Measurements from ENCODE around the gene RPS4Y2.

The RPS4Y2 gene

DNA sequence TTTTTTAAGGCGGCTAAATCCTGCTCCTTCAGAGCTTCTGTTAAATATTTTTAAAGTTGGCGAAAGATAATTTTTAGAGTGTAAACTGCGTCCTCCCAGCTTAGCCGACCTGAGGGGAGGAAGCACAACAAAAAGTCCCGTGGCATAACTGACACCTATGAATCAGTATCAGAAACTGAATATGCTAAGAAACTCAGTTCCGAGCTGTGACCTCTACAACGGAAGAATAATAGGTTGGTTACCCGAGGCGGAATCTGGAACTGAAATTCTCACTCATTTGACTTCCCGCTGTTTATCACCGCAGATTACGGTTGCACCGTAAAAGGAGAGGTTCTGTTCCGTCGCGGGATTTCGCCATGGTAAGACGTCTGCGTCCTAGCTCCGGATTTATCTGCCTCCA lies at the start of gene RPS4Y2:
TSS of gene RPS4Y2 (plus strand) at position 301 of the 400 bp plus-strand sequence. CDS start at position 357, 56 bp downstream.
- DNase-seq, result no peak

GRCh38 chrY:20714391-20714790 lies 41.5 kb upstream of the RPS4Y2 start:
- DNase-seq, result no peak

DNA sequence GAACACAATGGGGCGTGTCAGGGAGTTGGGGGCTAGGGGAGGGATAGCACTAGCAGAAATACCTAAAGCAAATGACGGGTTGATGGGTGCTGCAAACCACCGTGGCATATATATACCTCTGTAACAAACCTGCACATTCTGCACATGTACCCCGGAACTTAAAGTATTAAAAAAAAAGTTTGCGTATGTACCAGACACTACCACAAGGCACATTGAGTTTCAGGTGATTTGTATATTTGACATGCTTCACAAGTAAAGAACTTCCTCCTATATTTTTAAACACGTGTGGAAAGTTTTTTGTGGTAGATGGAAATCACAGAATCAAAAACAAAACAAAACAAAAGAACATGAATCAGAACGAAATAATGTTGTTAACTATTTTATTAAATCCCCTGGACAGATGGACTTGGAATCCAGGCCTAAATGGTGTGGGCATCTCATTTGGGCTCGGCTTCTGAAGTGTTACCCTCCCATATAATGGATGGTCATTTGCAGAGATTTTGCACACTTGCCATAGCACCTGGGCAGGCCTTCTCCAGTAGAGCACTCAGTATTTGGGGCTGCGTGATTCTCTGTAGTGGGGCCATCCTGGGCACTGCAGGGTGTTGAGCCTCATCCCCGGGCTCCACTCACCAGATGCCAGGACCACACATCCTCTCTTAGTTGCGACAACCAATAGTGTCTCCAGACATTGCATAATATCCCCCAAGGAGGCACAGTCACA lies 29.6 kb upstream of the RPS4Y2 start:
- DNase-seq, result no peak

DNA sequence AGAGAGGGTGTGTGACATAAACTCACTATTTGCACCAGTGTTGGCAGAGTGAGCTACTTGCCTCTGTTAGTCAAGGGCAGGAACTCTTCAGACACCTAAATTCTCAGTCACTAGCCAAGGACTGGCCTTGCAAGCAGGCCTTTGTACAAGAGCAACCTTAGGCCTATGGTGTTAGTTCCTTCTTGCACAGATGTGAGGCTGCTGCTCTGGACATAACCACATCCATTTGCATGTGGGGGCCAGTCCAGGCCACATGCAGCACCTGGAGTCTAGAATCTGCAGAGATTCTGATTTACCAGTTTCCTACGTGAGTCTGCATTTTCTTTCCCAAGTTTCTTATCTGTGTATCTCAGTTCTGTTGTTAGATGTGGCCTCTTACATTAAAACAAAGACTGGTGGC lies 20.7 kb upstream of the RPS4Y2 start:
- DNase-seq, result no peak

- no peak for DNase-seq
Measured at GRCh38 chrY:20739806-20740205, 16.1 kb upstream of the RPS4Y2 start.

DNA sequence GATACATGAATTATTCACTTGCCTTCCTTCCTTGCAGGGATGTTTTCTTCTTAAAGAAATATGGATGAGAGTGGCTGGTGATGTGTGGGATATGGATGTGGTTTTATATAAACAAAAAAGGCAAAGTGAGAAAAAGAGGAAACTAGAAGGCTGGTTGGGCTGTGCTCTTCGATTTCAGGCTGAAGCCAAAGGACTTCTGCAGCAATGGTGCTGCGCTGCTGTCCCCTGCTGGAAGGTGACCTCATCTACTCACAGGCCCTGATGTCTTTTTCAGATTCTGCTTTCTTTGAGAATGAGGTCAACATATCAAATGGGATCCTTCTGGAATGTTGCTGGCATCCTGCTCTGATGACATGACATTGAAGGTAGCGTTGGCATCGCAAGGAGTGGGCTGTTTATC lies 15.3 kb upstream of the RPS4Y2 start:
- DNase-seq, result no peak

- peak; percentile 51 for DNase-seq
Measured at GRCh38 chrY:20745060-20745459, 10.8 kb upstream of the RPS4Y2 start.

DNA sequence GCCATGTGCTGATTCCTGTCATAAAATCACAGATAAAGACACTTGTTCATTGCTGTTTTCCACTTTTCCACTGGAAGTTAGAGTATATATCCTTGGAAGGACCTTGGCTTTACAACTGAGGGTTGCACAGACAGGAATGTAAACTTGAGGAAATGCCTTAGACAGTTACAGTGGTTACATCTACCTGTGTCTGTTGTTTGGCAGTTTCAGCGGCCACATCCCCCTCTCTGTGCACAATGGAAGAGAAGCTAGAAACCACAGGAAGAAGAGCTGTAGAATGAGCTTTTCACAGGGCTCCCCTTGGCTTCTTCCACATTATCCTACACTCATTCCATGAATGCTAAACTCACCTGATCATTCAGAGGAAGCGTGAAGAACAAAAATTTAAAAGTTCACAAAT lies 9.0 kb upstream of the RPS4Y2 start:
- peak; percentile 3 for DNase-seq

DNA sequence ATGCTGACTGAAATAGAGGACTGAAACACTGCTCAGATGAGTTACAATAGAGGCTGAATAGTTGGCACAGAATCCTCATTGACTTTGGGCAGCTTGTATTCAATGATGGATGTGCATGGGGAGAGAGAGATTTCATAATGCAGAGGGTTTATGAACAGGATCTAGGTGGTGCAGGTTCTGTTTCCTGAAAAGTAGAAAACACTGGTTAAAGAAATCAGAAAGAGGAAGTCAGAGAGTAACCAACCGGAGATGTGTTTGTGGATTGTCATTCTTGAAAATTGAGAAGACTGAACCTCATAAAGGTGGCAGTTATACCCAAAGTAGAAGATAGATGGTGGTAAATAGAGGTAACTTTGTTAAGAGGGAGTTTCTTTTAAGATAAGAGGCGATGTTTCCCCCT lies 8.0 kb downstream of the RPS4Y2 start:
- DNase-seq, result peak; percentile 0

DNA sequence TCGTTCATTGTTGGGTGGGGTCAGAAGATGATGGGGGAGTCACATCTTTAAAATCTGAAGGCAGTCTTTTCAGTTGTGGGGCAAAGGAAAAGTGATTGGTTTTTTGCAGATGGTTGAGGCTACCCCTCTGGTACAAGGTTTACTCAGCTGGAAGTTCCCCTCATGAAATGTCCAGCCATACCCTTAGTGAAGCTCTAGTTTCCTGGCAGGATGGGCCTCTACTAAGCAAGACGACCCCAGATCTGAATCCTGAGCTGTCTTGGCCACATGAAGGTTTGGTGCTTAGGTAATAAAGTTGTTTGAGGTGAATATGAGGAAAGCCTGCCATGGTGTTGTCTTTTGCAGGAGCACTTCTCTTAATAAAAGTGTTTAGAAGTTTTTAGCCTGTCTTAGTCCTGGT lies 9.2 kb downstream of the RPS4Y2 start:
- DNase-seq, result no peak

DNA sequence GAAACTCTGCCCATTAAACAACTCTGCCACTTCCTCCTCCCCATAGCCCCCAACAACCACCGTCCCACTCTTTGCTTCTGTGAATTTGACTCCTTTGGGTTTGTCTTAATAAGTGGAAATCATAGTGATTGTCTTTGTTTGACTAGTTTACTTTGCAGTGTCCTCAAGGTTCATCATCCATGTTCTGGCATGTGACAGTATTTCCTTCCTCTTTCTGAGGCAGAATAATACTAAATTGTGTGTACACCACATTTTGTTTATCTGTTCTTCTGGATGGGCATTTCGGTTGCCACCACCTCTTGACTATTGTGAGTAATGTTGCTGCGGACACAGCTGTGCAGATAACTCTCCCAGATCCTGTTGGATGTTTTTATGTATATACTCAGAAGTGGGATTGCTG lies 14.8 kb downstream of the RPS4Y2 start:
- DNase-seq, result no peak

DNA sequence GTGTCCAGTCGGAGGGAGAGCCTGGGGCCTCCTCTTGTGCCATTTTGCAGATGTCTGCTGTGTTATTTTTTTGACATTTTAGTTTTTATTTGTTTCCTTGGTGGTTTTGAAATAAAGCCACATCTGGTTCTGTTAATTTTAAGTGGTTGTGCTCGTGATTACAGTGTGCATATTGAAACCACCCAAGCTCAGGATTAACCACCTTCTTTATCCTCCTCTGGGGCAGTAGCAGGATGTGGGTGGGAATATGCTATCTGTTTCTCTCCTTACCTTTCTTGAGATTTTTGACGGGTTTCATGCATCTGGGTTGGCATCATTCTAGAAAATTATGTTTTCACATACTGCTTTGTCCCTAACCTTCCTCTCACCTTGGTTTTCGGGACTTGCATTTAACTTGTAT lies 20.2 kb downstream of the RPS4Y2 start:
- no peak for DNase-seq

DNA sequence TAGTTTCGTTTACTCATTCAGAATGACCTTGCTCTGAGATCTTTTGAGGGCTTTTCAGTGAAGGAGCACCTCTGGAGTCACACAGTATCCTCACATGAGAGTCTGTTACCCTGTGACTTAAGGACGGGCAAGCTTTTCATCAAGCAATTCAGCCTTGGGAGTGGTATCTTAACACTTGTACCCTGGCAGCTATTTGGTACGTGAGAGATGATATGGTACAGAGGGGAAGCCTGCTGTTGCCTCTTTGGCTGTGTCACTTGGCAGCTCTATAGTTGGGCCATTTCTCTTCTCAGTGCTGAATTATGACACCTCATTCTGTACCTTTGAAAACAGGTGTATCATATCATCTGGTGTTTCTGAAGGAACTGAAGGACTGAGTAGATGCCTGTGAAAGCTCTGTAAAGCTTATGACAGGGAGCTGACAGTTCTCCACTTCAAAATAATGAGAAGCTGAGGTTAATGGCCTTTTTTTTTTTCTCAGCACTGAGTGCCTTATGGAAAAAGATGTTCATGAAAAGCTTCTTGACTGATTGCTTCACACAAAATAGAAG lies 24.3 kb downstream of the RPS4Y2 start:
- DNase-seq, result no peak

DNA sequence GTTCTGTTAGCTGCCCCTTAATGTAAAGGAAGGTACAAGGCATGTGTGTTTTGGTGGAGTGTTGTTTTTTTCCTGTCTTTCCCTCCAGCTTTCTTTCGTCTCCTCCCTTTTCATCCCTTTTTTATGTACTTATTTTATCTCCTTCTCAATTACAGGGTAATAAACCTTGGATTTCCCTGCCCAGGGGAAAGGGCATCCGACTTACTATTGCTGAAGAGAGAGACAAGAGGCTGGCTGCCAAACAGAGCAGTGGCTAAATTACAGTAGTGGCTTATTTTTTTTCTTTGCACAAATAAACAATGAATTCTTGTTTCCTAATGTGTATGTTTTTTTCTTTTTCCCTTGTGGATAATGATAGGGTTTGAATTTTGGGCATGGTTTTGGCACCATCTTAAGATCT lies 24.9 kb downstream of the RPS4Y2 start:
- DNase-seq, result no peak

DNA sequence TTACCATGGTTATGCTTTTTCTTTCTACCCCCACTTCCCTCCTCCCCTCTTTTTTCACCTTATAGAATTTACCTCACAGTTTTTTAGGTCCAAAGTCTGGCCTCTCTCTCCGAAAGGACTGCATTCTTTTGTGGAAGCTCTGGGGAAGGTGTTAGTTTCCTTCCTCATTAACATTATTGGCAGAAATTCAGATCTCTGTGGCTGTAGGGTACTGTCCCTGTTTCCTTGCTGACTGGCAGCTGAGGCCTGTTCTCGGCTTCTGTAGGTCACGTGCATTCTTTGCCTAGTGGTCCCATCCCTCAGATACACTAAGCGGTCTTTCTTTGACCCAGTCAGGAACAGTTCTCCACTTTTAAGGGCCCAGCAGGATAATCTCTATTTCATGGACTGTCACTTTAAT lies 25.5 kb downstream of the RPS4Y2 start:
- no peak for DNase-seq

GRCh38 chrY:20784965-20785364 lies 29.1 kb downstream of the RPS4Y2 start:
- DNase-seq, result no peak

- no peak for DNase-seq
Measured at GRCh38 chrY:20787076-20787475, 31.2 kb downstream of the RPS4Y2 start.

DNA sequence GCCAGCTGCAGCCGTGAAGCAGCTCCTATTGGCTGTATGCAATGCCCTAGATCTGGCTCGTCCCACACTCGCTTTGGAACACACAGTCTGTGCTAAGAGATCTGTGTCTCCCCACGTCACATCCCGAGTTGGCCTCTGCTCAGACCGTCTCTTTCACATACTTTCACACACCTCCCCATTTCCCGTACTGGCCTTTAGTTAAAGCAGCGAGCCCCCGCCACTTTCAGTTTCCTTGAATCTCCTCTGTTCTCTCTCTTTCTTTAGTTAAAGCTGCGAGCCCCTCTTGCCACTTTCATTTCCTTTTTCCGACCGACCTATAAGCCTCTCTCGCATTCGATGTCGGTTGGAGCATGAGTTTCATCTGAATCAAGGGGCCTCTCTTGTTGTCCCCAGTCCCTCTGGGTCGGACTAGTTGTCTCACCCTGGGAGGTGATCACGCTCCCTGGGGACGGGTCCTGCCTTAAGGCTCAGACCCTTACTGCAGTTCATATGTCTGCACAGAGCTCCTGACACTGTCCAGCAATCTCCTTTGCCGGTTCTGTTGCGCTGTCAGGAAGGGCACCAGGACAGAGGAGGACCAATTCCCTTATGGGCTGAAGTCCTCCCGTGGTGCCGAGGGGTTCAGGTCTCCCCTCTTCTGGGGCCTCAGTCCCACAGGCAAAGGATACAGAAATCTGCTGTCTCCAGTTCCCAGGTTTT lies 42.6 kb downstream of the RPS4Y2 start:
- DNase-seq, result peak; percentile 3

DNA sequence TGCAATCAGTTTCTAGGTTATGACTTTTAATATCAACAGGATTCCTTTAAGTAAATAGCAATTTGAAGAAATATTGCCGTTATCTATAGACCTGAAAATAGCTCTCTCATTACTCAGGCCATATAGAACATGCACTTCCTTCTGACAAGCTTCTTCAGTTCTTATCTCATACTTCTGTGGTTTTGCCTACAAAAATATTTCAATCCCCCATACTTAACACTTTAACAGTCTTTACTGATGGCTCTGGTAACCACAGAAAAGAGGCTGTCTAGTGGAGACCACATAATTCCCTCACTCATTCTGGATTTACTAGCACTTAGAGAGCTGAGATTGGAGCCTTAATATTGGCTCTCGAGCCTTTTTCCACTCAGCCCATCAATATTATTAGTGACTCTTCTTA lies 46.8 kb downstream of the RPS4Y2 start:
- no peak for DNase-seq

DNA sequence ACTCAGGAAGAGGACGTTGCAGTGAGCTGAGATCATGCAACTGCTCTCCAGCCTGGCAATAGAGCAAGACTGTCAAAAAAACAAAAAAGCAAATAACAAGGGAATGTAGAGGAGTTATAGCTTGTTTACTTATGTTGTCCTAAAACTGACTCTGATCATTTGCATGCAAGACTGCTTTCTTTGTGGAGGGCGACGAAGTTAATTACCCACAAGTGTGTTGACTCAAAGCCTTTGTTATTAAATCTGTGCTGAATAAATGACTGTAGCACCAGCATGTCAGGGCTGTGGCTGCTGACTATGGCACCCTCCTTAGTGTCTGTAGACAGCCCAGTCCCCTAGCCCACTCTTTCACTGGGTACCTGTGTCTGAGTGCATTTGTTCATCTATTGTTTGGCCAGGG lies 50.3 kb downstream of the RPS4Y2 start:
- DNase-seq, result no peak

- peak; percentile 4 for DNase-seq
Measured at GRCh38 chrY:20813459-20813858, 57.6 kb downstream of the RPS4Y2 start.

DNA sequence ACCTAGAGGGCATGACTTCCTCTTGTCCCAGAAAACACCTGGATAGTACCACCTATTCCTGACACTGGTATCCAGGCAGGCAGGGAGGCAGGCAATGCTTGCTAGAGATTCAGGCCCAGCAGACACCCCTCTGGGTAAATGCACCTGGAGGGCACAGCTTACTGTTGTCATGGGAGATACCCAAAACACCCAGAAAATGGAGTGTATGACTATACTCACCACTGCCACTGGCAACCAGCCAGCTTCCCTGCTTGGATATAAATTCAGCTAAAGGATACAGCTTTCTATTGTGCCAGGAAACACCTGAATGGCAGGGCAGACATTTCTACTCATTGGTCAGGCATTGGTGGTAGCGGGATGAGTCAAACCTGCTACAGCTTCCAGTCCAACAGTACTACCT lies 58.9 kb downstream of the RPS4Y2 start:
- DNase-seq, result no peak

- DNase-seq, result no peak
Measured at GRCh38 chrY:20817067-20817466, 61.2 kb downstream of the RPS4Y2 start.

All from CD4-positive, alpha-beta T cell treated with Interleukin-4 for 4 hours (primary cell).